ENCODE measurements around the gene MRM3.

Gene MRM3

DNA sequence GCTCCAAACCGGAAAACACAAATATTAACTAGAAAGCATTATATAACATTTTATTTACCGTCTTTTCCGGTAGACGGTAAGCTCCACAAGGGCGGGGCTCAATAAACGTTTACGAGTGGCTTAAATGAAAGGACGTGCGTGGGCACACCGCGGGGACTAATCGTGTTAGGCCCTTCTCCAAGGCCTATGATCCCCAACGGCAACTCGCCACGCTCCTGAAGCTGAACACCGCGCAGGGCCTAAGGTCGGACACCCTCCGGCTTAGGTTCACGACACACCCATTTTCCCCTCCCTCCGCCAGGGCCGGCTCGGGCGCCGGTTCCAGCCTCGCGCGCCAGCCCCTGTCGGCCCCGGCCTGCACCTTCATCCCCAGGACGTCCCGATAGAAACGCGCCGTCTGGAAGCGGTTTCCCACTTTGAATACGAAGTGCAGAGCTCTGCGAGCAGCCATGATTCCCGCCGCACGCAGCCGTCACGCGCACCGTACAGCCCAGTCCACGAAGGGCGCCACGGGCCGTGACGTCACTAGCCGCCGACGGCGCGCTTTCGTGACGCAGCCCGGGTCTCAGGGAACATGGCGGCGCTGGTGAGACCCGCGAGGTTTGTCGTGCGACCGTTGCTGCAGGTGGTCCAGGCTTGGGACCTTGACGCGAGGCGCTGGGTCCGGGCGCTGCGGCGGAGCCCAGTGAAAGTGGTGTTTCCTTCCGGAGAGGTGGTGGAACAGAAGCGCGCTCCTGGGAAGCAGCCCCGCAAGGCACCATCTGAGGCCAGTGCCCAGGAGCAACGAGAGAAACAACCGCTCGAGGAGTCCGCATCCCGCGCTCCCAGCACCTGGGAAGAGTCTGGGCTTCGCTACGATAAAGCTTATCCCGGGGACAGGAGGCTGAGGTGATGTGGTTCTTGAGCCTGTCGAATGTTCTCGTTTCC is at the start of gene MRM3, which contains the start of gene GLOD4:
MRM3 (plus strand) TSS at position 549 of the 927 bp plus-strand sequence; CDS start at position 575, 26 bp downstream.
GLOD4 (minus strand) TSS at position 476 of the 927 bp plus-strand sequence; CDS start at position 451, 25 bp downstream.
- H3K4me3 ChIP-seq (ENCODE audit: low read length), result peak within 1 kb of the TSS; percentile 99
- peak; percentile 82 for DNase-seq (ENCODE audit: low read depth)

DNA sequence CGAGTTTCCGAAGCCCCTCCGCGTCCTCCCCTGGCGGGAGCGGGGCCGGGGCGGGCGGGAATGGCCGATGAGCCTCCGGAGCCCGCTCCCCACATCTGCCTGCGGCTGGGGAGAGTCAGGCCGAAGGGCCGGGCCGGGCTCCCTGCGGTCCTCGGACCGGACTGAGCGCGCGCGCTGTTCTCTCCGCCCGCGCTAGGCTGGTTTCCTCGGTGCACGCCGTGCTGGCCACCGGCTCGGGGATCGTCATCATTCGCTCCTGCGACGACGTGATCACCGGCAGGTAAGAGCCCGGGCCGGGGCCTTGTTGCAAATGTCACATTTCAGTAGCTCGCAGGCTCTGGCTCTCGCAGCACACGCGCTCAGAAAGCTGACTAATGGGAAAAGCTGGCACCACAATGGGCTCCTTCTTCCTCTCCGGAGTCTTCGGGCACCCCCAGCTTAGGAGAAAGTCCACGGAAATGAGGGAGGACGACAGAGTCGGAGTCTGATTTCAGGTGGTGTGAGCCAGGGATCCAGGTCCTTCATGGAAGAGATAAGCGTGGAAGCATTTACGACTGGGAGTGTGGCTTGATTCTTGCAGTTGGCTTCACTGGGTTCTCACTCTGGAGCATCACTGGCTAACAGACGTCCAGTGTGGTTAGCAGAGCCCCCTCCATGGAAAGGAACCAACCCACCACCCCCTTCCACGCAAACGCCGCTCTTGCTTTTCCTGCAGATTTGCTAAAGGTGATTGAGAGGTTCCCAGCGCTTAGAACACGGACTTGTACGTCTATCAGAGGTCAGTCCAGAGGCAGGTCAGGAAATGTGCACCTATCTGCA is 49.0 kb upstream of the MRM3 start:
- no peak for TF ChIP-seq CTCF (conservative IDR thresholded peaks at IDR 0.05; ENCODE audit: low read length)
- DNase-seq (ENCODE audit: low read depth), result peak; percentile 44
- H3K4me3 ChIP-seq (ENCODE audit: low read length), result peak overlapping the region; percentile 73

More for the DNA sequence above, at the start of gene MRM3, which contains the start of gene GLOD4:
- no peak for TF ChIP-seq CTCF (conservative IDR thresholded peaks at IDR 0.05; ENCODE audit: low read length)

DNA sequence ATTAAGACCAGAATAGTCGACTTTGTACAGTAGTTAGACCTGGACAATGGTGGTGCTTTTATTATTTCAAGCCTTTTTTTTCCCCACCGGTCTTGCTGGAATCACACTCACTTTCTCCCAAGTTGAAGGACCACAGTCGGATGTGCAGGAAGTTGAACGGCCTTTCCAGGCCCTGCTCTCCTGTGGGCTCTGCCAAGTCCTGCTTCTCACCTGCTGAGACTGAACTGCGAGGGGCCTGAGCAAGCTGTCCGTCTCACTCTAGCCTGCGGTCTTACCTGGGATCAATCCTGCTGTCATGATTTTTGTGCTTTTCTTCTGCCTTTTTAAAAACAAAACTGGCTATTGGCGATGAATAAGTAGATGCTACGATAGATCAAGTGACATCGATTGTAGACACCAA is 48.4 kb upstream of the MRM3 start:
- H3K4me3 ChIP-seq (ENCODE audit: low read length), result peak overlapping the region; percentile 73
- no peak for DNase-seq (ENCODE audit: low read depth)
- no peak for TF ChIP-seq CTCF (conservative IDR thresholded peaks at IDR 0.05; ENCODE audit: low read length)

- no peak for DNase-seq (ENCODE audit: low read depth)
- no peak overlapping the region for H3K4me3 ChIP-seq (ENCODE audit: low read length)
- TF ChIP-seq CTCF (conservative IDR thresholded peaks at IDR 0.05; ENCODE audit: low read length), result no peak
Measured at GRCh38 chr17:737561-738113, 44.5 kb upstream of the MRM3 start.

DNA sequence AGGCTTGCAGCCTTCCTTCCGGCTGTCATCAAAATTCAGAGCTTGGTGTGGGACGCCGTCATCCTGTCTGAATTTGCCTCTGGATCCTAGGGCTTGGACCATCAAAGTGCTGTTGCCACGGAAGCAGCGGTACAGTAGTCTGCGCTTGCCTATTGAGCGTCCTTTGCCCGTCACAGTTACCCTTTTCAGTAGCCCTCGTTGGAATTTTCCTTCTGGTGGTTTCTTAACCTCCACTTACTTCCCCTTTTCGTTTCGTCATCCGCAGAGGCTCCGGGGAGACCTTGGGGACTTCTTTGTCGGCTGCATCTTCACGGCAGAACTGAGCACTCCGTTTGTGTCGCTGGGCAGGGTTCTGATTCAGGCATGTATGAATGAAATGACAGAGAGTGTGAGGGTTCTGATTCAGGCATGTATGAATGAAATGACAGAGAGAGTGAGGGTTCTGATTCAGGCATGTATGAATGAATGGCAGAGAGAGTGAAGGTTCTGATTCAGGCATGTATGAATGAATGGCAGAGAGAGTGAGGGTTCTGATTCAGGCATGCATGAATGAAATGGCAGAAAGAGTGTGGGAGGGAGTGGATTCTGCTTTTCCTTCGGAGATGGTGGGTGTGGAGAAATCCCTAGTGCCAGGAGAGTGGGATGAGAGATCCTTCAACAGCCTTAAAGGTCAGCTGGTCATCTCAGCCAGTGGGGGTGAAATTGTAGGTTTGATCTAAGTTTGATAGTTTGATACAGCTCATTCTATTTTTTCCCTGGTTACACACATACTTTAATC is 41.7 kb upstream of the MRM3 start:
- DNase-seq (ENCODE audit: low read depth), result no peak
- TF ChIP-seq CTCF (conservative IDR thresholded peaks at IDR 0.05; ENCODE audit: low read length), result no peak
- no peak overlapping the region for H3K4me3 ChIP-seq (ENCODE audit: low read length)

DNA sequence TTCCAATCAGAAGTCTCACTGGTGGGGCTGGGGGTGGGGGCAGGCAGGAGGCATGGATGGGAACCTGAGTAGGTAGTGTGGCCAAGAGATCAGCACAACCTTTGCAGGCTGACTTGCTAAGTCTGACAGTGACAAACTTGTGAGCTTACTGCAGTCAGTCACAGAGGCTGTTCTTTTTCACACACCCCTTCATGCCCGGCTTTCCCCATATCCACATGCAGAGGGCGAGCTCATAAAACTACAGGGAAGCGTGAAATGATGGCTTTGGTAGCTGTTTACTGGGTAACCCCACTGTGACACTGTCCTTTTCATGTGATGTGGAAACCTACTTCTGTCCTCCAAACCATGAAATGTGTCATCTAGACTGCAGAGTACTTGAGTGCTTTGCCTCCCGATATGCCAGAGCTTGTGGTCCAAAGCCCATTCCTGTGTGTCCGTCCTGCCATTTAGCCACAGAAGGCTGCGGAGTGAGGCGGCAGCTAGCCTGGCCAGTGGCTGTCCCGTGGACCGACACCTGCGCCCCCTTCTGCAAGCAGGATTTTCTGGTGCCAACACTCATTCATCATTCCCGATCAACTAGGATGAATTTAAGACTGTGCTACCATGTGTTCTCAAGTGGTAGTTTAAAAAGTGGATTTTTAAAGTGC is 39.9 kb upstream of the MRM3 start:
- DNase-seq (ENCODE audit: low read depth), result no peak
- TF ChIP-seq CTCF (conservative IDR thresholded peaks at IDR 0.05; ENCODE audit: low read length), result no peak
- no peak overlapping the region for H3K4me3 ChIP-seq (ENCODE audit: low read length)

All from AG10803 (cell line).